GM10266 (cell line): Measurements from ENCODE around the gene LLGL1.

ENCODE experiments used
- DNase-seq: peaks from one replicate; pipeline ENCODE4 v3.0.0; 2012; ENCODE audit errors: extremely low spot score
- TF ChIP-seq, protein P1 (sequence below): IDR thresholded peaks from 2 replicates; pipeline ENCODE4 v1.5.1; 2012; ENCODE audit warnings: mild to moderate bottlenecking, low read depth; ENCODE audit not compliant: control insufficient read depth, insufficient read depth; ENCODE audit errors: missing control alignments

Gene LLGL1

DNA sequence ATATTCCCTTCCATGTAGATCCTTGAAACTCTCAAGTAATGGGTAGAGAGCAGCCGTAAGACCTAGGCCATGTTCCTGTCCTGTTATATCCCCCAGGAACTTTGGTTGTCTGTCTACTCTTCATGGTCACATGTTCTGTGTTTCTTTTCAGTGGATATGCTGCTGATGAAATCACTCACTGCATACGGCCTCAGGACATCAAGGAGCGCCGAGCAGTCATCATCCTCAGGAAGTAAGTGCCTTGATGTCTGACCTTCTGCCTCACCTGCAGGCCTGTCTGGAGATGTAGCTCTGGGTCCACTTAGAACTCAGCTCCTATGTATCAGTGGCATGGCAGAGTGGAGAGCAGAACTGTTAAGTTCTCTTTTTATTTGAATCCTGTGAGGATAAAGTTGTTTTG lies 30.6 kb upstream of the LLGL1 start:
- TF ChIP-seq, protein P1, sequence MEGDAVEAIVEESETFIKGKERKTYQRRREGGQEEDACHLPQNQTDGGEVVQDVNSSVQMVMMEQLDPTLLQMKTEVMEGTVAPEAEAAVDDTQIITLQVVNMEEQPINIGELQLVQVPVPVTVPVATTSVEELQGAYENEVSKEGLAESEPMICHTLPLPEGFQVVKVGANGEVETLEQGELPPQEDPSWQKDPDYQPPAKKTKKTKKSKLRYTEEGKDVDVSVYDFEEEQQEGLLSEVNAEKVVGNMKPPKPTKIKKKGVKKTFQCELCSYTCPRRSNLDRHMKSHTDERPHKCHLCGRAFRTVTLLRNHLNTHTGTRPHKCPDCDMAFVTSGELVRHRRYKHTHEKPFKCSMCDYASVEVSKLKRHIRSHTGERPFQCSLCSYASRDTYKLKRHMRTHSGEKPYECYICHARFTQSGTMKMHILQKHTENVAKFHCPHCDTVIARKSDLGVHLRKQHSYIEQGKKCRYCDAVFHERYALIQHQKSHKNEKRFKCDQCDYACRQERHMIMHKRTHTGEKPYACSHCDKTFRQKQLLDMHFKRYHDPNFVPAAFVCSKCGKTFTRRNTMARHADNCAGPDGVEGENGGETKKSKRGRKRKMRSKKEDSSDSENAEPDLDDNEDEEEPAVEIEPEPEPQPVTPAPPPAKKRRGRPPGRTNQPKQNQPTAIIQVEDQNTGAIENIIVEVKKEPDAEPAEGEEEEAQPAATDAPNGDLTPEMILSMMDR = no peak
- DNase-seq = no peak

DNA sequence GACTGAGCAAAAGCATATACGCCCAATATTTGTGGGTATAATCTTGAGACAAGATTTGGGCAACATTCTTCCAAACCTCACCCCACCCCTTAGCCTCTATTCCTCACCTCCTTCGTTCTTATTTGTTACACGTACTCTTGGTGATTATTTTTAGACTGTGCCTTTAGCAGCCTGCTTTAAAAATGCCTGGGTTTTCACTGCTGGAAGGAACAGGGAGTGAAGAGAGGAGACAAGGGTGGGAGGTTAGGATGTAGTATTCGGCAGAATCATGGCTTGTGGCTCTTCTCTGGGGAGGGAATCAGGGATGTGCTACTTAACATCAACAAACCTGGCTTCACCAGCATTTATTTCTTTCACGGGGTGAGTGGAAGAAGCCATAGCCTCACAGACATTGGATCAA lies 30.2 kb upstream of the LLGL1 start:
- no peak for DNase-seq
- TF ChIP-seq, protein P1 = no peak

DNA sequence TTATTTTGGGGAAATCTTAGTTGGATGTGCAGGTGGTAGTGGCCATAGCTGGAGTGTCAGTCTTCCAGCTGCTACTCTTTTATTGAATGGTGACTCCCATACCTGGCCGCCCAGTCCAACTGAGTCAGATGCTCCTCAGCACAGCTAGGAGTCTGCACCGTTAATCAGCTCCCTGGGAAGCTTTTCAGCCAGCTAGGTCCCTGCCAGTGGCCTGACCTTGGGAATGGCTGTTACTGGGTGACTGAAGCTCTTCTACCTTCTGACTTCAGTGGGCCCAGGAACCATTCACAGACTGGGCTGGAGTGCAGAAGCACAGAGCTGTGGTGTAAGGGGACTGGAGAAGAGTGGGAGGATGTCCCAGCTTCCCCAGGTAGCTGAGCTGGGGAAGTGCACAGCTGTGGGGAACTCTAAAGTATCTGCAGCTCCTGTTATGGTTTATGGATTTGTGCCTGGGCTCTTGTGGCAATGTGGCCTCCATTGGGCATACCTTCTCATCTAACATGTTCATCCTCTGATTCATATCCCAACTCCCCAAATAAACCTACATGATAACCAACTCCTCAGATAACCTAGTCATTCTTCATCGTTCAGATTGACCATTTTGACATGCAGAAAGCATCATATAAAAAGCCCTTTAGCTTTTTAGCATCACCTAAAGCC lies 27.8 kb upstream of the LLGL1 start:
- TF ChIP-seq, protein P1 = no peak
- no peak for DNase-seq

DNA sequence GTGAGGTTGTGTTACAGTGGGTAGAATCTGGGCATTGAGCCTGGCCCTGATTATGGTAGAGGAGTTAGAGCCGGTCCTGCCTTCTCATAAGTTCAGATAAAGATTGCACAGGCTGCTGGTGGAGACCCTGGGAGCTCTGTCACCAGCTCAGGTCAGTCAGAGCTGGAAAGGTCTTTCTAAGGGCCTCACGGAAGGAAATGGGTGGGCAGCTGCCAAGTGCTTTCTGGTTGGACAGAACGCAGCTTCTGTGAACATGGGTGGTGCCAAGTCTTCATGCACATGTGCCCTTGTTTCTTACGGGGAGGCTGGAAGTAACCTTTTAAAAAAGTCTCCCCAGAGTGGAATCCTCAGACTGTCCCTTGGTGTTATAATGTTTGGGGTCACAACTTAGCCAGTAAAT lies 26.9 kb upstream of the LLGL1 start:
- TF ChIP-seq, protein P1 = no peak
- no peak for DNase-seq

DNA sequence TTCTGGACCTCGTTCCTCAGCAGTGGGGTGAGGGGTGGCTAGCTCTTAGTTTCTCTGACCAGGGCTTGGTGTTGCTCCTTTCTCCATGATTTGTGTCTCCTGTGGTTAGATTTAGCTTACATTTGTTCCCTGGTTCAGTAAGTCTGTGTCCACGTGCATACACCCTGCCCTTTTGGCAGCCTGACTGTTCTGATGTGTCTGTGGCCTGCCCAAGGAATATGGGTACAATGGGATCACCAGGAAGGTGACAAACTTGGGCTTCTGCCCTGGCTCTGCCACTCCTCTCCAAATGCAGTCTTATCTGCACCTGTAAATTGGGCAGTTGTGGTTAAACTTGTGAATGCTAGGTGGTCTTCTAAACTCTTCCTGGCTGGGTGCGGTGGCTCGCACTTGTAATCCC lies 24.3 kb upstream of the LLGL1 start:
- TF ChIP-seq, protein P1 = no peak
- DNase-seq = no peak

DNA sequence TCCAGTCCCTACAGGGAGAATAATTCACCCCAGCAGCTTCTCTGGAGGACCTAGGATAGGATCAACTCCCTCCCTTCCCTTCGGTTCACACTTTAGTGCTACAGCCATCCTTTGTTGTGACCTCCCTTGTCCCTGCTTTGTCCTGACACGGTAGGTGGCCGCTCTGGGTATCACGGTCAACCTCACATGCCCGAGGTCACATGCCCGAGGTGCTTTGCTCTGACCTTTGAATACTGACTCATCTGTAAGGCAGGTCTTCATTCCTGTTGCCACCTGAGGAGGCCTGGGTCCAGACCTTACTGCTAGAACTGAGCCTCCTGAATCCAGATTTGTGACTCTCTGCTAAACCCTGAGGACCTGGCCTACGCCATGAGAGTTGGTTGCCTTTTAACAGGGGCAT lies 22.1 kb upstream of the LLGL1 start:
- TF ChIP-seq, protein P1 = no peak
- DNase-seq = no peak

DNA sequence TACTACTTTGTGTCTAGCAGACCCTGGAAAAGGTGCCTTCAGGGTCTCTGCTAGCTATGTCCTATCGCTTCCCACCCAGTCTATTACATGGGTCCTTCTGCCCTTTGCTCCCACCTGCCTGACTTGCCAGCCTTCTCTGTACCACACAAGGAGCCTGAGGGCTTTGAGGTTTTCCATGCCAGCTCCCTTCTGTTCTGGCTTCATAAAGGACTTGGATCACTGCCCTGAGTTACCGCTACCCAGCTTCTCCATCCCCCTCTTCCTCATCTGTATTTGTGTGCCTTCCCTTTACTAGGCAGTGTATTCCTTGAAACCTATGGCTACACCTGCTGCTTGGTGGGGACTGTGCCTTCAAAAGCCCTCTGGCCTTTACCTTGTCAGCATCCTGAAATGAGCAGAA lies 19.6 kb upstream of the LLGL1 start:
- TF ChIP-seq, protein P1 = no peak
- no peak for DNase-seq
